ENCODE data around the gene KCNIP1. TPM values are rescaled to one million over a fixed set of nuclear protein-coding genes. Genes with fewer than 3 reads are reported as not detected.

The KCNIP1 gene
- total RNA-seq, 1 experiment from 2014 or later = not detected

- intact Hi-C loops (cut with micrococcal nuclease; ENCODE audit: unreplicated experiment) = no loop called here
- Histone ChIP-seq H3K27me3 (ENCODE audit: control insufficient read depth, insufficient read depth, low read length) (no peaks in the 10 kb centered on the region), H3K36me3 (ENCODE audit: control insufficient read depth, insufficient read depth, low read length) (no peaks in the 10 kb centered on the region), H3K4me3 (ENCODE audit: low read depth in 2 of 2, low read length in 2 of 2) (no peak overlapping the region), H3K4me1 (ENCODE audit: control insufficient read depth, insufficient read depth, low read length) (no peaks in the 10 kb centered on the region), H3K27ac (ENCODE audit: low read length) (no peak overlapping the region), H3K9me3 (ENCODE audit: control insufficient read depth, insufficient read depth, low read depth, low read length) (no peaks in the 10 kb centered on the region)
- POLR2A ChIA-PET = no interaction called here
- CTCF ChIA-PET = interaction anchor here (0.6 kb wide), 1 partner anchor 147 kb away, joined by 4 read pairs; no protein-coding TSS in a partner anchor
- BruUV-seq (replicated peaks) = no TSS peak
- no peak for ATAC-seq
- TF ChIP-seq, protein P1, sequence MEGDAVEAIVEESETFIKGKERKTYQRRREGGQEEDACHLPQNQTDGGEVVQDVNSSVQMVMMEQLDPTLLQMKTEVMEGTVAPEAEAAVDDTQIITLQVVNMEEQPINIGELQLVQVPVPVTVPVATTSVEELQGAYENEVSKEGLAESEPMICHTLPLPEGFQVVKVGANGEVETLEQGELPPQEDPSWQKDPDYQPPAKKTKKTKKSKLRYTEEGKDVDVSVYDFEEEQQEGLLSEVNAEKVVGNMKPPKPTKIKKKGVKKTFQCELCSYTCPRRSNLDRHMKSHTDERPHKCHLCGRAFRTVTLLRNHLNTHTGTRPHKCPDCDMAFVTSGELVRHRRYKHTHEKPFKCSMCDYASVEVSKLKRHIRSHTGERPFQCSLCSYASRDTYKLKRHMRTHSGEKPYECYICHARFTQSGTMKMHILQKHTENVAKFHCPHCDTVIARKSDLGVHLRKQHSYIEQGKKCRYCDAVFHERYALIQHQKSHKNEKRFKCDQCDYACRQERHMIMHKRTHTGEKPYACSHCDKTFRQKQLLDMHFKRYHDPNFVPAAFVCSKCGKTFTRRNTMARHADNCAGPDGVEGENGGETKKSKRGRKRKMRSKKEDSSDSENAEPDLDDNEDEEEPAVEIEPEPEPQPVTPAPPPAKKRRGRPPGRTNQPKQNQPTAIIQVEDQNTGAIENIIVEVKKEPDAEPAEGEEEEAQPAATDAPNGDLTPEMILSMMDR (IDR thresholded peaks at IDR 0.05) = no peak
- no peak for TF ChIP-seq POLR2AphosphoS5 (IDR thresholded peaks at IDR 0.05; ENCODE audit: low read depth, low read length)
- TF ChIP-seq, protein P2, sequence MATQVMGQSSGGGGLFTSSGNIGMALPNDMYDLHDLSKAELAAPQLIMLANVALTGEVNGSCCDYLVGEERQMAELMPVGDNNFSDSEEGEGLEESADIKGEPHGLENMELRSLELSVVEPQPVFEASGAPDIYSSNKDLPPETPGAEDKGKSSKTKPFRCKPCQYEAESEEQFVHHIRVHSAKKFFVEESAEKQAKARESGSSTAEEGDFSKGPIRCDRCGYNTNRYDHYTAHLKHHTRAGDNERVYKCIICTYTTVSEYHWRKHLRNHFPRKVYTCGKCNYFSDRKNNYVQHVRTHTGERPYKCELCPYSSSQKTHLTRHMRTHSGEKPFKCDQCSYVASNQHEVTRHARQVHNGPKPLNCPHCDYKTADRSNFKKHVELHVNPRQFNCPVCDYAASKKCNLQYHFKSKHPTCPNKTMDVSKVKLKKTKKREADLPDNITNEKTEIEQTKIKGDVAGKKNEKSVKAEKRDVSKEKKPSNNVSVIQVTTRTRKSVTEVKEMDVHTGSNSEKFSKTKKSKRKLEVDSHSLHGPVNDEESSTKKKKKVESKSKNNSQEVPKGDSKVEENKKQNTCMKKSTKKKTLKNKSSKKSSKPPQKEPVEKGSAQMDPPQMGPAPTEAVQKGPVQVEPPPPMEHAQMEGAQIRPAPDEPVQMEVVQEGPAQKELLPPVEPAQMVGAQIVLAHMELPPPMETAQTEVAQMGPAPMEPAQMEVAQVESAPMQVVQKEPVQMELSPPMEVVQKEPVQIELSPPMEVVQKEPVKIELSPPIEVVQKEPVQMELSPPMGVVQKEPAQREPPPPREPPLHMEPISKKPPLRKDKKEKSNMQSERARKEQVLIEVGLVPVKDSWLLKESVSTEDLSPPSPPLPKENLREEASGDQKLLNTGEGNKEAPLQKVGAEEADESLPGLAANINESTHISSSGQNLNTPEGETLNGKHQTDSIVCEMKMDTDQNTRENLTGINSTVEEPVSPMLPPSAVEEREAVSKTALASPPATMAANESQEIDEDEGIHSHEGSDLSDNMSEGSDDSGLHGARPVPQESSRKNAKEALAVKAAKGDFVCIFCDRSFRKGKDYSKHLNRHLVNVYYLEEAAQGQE (IDR thresholded peaks at IDR 0.05; ENCODE audit: insufficient read depth in 1 of 2, low read depth in 2 of 2, low read length in 1 of 2) = no peak
- TF ChIP-seq TCF7L2 (IDR thresholded peaks at IDR 0.05; ENCODE audit: low read depth, low read length) = no peak
- TF ChIP-seq SIN3A (IDR thresholded peaks at IDR 0.05; ENCODE audit: borderline replicate concordance, insufficient read depth, low read depth, low read length) = no peak
- DNase-seq (ENCODE audit: low read depth, low spot score) = no peak
- in situ Hi-C loops (cut with HindIII; ENCODE audit: low pct_unique_long_range_greater_than_20kb, low sequenced_read_pairs) = no loop called here
These were observed 81.6 kb downstream of the KCNIP1 start for GRCh38 chr5:170585273-170585948.

DNA sequence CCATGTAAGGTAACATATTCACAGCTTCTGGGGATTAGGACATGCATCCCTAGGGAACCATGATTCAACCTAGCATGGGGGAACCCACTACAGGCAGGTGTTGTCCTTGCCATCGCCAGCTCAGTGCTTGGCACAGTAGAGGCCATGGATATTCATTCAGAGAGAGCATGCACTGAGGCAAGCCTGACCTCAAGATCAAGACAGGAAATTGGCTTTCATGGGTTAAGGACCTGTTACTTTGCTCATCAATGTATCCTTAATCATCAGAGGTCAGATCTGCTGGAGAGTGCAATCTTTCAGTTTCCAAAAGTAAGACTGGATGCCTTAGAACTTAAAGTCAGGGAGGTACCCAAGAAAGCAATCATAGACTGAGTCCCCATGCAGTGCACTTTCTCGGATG, 84.0 kb downstream of the KCNIP1 start:
- H3K4me1 ChIP-seq (ENCODE audit: control insufficient read depth, insufficient read depth, low read length) = no peaks in the 10 kb centered on the region
- H3K9me3 ChIP-seq (ENCODE audit: control insufficient read depth, insufficient read depth, low read depth, low read length) = no peaks in the 10 kb centered on the region
- intact Hi-C loops (cut with micrococcal nuclease; ENCODE audit: unreplicated experiment) (no loop called here), in situ Hi-C loops (cut with HindIII; ENCODE audit: low pct_unique_long_range_greater_than_20kb, low sequenced_read_pairs) (no loop called here)
- no TSS peak for BruUV-seq (replicated peaks)
- DNase-seq (ENCODE audit: low read depth, low spot score) (no peak), ATAC-seq (no peak)
- no peak overlapping the region for H3K4me3 ChIP-seq (ENCODE audit: low read depth in 2 of 2, low read length in 2 of 2)
- ChIA-PET POLR2A (interaction anchor here (0.6 kb wide), 1 partner anchor 297 kb away, joined by 20 read pairs; no protein-coding TSS in a partner anchor), CTCF (no interaction called here)
- peaks cover 3% of the 10 kb centered on the region; the same call in 1 of the 2 replicates for H3K27me3 ChIP-seq (ENCODE audit: control insufficient read depth, insufficient read depth, low read length)
- H3K27ac ChIP-seq (ENCODE audit: low read length) = no peak overlapping the region
- H3K36me3 ChIP-seq (ENCODE audit: control insufficient read depth, insufficient read depth, low read length) = no peaks in the 10 kb centered on the region
- TF ChIP-seq POLR2AphosphoS5 (IDR thresholded peaks at IDR 0.05; ENCODE audit: low read depth, low read length) (no peak), SIN3A (IDR thresholded peaks at IDR 0.05; ENCODE audit: borderline replicate concordance, insufficient read depth, low read depth, low read length) (no peak), TCF7L2 (IDR thresholded peaks at IDR 0.05; ENCODE audit: low read depth, low read length) (no peak)
- TF ChIP-seq, protein P2 (IDR thresholded peaks at IDR 0.05; ENCODE audit: insufficient read depth in 1 of 2, low read depth in 2 of 2, low read length in 1 of 2) = no peak
- TF ChIP-seq, protein P1 (IDR thresholded peaks at IDR 0.05) = no peak

All from Panc1 (cell line).